HG02571 (cell line): ENCODE results near the gene XPO1.
"Not testable (repeated sequence)": the region's sequence is repeated elsewhere in the genome, so short reads cannot be mapped to it uniquely, and the experiment has no call there.

Source experiments
- ATAC-seq: cut with Tn5 transposase; IDR thresholded peaks from one replicate; pipeline ENCODE4 v1.9.1; 2021; ENCODE audit warnings: mild to moderate bottlenecking, moderate library complexity; ENCODE audit not compliant: unreplicated experiment

Gene XPO1

DNA sequence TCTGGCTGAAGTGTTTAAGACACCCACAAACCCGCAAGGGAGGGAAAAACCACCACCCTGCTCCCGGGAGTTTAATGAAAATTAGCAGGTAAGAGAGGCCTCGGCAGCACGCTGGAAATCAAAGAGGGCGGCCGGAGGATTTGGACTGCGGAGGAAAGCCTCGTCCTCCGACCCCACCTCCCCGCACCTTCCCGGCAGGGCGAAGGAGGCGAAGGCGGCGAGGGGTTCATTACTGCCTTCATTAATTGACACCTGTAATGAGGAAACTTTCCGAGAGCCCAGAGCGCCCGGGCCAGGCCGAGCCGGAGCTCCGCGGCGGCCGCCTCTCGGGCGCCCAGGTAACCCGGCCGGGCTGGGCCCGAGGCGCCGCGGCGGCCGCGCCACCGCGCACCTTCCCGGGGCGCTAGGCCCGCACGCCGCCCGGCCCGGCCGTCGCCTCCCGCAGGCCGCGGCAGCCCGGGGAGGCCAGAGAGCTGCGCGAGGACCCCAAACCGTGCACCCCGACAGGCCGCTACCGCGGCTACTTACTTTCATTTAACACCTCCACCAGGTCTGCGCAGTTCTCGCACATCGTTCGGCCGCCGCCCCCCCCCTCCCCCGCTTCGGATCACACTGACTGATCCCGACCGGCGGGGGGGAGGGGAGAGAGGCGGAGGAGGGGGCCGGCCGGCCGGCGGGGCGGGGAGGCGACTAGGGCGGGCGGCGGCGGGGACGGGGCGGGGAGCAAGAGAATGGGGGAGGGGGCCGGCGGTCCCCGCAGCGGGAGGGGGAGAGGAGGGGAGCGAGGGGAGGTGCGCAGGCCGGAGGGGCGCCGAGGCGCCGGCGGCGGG lies 67.8 kb downstream of the XPO1 start:
- peak; percentile 25 for ATAC-seq

DNA sequence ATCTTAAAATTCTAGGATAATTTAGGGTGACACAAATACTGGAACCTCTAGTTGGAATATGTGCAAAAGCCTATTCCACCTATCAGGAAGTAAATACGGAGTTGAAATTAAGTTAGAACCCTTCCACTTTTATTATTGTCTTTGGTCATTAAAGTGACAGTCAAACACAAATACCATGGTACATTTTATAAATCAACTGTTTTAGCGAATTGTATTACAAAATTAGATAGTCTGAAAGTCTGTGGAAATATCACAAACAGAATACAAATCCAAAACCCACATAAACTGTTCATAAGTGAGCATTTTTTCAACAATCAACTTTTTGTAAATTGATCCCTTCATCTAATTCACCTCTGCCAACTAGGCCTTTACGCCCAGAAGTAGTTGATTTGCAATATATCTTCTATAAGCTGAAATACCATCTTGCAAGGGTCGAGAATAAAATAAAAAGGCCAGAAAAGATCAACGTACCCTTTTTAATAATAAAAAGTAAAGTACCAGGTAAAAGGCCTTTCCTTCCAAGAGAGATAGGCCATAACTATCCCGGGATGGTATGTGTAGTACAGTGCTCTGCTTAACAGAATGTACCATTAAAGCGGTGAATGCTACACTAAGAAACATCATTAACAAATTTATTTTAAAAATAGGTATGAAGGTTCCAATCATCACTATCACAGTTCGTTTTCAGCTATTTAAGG lies 68.6 kb downstream of the XPO1 start:
- no peak for ATAC-seq

DNA sequence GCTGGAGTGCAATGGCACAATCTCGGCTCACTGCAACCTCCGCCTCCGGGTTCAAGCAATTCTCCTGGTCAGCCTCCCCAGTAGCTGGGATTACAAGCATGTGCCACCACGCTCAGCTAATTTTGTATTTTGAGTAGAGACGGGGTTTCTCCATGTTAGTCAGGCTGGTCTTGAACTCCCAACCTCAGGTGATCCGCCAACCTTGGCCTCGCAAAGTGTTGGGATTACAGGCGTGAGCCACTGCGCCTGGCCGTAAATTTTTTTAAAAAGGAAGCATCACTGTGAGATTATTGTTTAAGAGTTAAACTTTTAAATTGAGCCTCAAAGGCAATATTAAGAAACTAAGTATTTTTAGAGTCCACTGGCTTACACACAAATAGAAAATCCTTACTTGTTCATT lies 69.9 kb downstream of the XPO1 start:
- not testable (repeated sequence) for ATAC-seq

DNA sequence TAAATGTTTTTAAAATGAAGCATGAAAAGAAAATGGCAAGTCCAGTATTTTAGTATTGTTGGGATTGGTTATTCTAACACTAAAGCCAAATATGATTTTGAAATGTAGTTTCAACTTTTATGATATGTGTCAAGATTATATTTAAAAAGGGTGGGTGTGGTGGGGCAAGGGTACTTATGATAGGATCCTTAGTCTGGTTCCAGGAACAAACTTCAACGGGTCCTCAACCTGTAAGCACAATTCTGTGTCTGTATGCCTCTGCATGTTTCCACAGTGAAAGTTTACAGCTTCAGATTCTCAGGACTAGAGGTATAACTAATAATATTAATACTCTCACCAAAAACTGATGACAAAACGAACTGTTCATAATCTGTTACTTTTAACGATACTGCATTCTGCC lies 73.1 kb downstream of the XPO1 start:
- ATAC-seq = no peak

DNA sequence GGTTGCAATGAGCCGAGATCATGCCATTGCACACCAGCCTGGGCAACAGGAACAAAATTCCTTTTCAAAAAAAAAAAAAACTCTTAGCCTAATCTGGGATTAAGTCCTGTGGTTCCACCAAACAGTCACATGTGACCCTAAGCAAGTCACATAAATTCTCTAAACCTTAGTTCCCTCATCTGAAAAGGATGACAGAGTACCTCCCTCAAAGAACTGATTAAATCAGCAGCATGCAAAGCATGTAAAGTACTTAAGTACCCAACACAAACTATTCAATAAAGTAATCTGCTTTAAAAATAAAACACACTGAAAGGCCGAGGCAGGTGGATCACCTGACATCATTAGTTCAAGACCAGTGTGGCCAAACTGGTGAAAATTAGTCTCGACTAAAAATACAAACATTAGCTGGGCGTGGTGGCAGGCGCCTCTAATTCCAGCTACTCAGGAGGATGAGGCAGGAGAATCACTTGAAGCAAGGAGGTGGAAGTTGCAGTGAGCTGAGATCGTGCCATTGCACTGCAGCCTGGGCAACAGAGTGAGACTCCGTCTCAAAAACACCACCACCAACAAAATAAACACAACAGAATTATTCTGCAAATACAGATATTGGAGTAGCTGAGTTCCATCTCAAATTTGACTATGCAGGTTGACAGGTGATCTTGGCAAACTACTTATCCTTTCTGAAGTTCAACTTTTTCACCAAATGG lies 74.2 kb downstream of the XPO1 start:
- ATAC-seq = no peak

DNA sequence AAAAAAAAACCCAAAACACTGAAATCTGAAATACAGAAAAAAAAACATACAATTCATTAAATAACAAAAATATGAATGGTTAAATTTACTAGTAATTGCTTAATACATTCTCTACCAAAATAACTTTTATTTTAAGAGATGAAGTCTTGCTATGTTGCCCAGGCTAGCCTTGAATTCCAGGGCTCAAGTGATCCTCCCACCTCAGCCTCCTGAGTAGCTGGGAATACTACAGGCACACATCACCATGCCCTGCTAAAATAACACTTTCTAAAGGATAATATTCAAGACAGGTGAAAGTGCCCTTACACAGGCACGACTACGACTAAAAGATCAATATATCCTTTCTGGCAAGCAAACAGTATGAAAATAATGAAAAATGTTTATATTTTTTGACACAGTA lies 76.8 kb downstream of the XPO1 start:
- no peak for ATAC-seq

DNA sequence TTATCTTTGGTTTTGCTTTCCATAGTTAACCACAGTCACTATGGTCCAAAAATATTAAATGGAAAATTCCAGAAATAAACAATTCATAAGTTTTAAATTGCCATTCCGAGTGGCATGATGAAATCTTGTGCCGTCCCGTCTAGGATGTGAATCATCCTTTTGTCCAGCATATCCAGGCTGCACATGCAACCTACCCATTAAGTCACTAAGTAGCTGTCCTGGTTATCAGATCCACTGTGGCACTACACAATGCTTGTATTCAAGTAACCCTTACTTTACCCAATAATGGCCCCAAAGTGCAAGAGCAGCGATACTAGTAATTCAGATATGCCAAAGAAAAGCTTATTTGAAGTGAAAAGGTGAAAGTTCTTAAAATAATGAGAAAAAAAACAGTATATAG lies 78.0 kb downstream of the XPO1 start:
- no peak for ATAC-seq

DNA sequence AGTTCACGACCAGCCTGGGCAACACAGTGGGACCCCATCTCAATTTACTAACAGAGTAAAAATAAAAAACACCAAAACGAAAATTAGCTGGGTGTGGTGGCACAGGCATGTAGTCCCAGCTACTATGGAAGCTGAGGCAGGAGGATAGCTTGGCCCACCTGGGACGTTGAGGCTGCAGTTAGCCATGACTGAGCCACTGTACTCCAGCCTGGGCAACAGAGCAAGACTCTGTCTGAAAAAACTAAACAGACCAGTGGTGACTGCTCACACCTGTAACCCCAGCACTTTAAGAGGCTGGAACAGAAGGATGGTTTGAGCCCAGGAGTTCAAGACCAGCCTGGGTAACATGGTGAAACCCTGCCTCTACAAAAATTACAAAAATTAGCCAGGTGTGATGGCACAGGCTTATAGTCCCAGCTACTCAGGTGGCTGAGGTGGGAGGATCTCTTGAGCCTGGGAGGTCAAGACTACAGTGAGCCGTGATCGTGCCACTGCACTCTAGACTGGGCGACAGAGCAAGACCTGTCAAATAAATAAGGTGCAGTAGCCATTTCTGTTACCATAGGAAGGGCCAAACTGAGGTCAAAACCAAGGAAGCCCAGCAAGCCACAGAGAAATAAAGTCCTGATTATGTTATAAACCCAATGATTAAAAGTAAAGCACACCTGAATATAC lies 81.3 kb downstream of the XPO1 start:
- no peak for ATAC-seq

DNA sequence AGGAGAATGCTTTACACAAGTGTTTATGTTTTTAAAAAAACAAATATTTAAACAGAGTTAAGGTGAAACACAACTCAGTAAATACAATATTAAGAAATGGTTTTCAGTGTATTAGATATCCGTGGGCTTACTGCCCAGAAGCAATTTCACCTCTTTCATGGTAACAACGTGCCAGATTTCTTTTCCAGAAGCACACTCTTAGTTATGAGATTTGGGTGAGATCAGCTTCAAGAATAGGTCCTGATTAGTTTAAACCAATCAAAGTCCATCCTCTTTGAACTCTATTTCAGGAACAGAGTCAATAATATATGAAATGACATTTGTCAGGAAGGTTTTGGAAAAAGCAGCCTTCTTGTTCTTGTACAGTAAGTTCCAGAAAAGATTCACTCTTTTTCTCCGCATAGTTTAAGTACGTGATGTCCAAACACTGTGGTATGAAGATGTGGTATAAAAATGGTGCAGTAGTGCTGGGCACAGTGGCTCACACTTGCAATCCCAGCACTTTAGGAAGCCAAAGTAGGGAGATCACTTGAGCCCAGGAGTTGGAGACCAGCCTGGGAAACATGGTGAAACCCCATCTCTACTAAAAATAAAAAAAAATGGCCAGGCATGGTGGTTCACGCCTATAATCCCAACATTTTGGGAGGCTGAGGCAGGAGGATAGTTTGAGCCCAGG lies 81.9 kb downstream of the XPO1 start:
- ATAC-seq = no peak

DNA sequence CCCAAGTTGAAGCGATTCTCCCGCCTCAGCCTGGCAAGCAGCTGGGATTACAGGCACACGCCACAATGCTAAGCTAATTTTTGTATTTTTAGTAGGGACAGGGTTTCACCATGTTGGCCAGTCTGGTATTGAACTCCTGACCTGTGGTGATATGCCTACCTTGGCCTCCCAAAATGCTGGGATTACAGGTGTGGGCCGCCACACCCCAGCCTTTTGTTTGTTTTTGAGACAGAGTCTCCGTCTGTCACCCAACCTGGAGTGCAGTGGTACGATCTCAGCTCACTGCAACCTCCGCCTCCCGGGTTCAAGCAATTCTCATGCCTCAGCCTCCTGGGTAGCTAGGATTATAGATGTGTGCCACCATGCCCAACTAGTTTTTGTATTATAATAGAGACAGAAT lies 83.2 kb downstream of the XPO1 start:
- ATAC-seq = not testable (repeated sequence)

DNA sequence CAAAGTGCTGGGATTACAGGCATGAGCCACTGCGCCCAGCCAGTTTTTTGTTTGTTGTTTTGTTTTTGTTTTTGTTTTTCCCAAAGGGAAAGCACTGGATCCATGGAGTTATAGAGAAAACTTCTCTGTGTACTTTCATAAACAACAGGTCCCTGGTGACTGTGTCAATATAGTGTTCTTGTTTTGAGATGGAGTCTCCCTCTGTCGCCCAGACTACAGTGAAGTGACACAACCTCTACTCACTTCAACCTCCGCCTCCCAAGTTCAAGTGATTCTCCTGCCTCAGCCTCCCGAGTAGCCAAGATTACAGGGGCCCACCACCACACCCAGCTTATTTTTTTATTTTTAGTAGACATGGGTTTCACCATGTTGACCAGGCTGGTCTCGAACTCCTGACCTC lies 83.8 kb downstream of the XPO1 start:
- ATAC-seq = no peak

DNA sequence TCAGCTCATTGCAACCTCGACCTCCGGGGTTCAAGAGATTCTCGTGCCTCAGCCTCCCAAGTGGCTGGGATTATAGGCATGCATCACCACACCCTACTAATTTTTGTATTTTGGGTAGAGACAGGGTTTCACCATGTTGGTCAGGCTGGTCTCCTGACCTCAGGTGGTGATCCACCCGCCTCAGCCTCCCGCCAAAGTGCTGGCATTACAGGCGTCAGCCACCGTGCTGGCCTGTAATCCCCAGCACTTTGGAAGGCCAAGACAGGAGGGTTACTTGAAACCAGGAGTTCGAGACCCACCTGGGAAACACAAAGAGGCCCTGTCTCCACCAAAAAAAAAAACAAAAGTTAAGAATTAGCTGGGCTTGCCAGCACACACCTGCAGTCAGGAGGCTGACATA lies 85.8 kb downstream of the XPO1 start:
- ATAC-seq = no peak

DNA sequence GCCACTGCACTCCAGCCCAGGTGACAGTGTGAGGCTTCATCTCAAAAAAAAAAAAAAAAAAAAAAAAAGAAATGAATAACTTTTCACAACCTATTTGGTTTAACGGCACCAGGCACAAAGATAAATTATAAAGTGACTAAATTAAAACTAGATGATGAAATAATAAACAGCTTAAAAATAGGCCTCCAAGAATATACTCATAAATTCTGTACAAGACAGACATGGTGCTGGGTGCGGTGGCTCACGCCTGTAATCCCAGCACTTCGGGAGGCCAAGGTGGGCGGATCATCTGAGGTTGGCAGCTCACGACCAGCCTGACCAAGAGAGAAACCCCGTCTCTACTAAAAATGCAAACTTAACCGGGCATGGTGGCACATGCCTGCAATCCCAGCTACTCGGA lies 87.0 kb downstream of the XPO1 start:
- ATAC-seq = no peak

DNA sequence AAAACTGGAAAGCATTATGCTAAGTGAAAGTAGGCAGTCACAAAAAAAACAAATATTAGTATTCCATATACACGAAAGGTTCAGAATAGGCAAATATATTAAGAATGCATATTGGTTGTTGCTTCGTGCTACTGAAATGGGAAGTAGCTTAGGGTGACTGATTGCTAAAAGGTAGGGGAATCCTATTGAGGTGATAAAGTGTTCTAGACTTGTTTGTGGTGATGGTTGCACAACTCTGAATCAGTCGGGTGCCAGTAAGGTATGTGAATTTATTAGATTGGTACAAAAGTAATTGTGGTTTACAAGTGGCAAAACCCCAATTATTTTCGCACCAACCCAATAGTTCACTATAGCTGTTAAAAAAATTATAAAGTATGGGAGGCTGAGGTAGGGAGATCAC lies 88.0 kb downstream of the XPO1 start:
- ATAC-seq = no peak

DNA sequence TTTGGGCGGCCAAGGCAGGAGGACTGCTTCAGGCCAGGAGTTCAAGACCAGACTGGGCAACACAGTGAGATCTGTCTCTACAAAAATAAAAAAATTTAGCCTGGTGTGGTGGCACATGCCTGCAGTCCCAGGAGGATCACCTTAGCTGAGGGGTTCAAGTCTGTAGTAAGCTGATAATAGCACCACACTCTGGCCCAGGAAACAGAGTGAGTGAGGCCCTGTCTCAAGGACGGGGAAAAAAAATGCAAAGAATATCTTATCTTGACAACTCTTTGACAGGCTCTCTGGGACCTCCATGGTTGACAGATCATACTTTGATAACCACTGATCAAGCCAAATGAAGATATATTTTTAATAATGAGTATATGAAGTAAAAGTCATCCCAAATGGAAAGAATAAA lies 89.9 kb downstream of the XPO1 start:
- no peak for ATAC-seq

DNA sequence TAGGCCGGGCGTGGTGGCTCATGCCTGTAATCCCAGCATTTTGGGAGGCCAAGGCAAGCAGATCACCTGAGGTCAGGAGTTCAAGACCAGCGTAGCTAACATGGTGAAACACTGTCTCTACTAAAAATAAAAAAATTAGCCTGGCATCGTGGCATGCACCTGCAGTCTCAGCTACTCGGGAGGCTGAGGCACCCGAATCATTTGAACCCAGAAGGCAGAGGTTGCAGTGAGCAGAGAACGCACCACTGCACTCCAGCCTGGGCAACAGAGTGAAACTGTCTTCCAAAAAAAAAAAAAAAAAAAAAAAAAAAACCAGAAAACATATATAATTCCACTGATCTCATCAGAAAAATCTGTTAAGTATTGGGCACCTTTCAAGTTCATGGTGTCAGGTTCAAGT lies 91.2 kb downstream of the XPO1 start:
- ATAC-seq = not testable (repeated sequence)

DNA sequence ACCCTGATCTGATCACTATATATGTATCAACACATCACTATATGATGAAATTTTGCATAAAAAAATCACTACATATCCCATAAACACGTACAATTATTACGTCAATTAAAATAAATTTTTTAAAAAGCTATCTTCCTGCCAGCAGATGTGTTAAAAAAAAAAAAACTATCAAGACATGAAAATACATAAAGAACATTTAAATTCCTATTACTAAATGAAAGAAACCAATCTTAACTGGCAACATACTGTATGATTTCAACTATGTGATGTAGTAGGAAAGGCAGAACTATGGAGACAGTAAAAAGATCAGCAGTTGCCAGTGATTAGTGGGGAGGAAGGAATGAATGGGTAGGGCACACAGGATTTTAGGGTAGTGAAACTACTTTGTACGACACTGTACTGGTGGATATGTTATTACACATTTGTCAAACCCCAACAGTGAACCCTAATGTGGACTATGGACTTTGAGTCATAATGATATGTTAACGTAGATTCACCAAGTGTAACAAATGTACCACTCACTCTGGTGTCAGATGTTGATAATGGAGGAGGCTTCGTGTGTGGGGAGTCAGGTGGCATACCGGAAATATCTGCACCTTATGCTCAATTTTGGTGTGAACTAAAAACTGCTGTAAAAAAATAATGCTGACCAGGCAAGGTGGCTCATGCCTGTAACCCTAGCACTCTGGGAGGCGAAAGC lies 94.7 kb downstream of the XPO1 start:
- ATAC-seq = peak; percentile 67

DNA sequence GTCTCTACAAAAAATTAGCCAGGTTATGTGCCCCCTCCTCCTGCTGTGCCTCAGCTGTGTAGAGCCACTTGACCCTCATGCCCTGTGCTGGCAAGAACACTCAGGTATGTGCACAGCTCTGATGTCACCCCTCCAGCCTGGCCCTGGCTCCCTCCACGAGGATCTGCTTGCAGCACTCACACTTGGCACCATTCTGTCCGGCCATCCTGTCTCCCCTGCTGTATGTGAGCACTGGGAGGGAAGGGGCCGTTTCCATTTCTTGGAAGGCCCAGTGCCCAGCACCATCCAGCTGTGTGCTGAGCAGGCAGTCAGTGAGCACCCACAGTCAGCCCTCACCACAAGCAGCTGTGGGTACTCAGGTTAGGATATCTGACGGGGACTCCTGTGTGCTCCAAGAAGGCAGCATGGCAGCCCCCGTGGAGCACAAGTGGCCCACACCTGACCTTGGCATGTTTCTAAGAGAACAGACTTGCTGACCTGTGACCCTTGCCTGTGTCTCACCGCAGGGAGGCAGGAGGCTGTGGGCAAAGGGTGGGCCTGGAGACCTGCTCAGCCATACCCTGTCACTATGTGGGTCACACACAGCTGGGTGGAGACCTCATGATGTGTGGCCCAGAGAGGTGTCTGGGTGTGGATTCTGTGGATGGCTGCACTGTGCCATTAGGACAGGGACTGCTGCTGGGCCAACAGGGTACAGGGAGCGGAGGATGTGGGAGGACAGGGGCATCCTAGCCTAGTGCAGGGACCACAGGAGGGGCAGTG lies 98.7 kb downstream of the XPO1 start:
- ATAC-seq = no peak

DNA sequence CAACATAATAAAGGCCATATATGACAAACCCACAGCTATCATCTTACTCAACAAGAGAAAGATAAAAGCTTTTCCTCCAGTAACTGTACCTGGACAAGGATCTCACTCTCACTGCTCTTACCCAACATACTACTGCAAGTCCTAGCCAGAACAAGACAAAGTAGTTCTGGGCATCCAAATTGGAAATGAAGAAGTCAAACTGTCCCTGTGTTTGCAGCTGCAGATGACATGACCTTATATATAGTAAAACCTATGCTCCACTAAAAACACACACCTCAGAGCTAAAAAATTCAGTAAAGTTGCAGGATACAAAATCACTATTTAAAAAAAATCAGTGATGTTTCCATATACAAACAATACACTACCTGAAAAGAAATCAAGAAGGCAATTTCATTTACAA lies 99.5 kb downstream of the XPO1 start:
- ATAC-seq = no peak
